ENCODE results near the gene SLITRK1. TPM values are rescaled to one million over a fixed set of nuclear protein-coding genes. Genes with fewer than 3 reads are reported as not detected.
A peak's percentile ranks its signal among the peaks of the same experiment; 100 is the strongest.

Gene SLITRK1, protein sequence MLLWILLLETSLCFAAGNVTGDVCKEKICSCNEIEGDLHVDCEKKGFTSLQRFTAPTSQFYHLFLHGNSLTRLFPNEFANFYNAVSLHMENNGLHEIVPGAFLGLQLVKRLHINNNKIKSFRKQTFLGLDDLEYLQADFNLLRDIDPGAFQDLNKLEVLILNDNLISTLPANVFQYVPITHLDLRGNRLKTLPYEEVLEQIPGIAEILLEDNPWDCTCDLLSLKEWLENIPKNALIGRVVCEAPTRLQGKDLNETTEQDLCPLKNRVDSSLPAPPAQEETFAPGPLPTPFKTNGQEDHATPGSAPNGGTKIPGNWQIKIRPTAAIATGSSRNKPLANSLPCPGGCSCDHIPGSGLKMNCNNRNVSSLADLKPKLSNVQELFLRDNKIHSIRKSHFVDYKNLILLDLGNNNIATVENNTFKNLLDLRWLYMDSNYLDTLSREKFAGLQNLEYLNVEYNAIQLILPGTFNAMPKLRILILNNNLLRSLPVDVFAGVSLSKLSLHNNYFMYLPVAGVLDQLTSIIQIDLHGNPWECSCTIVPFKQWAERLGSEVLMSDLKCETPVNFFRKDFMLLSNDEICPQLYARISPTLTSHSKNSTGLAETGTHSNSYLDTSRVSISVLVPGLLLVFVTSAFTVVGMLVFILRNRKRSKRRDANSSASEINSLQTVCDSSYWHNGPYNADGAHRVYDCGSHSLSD
- total RNA-seq = 1.0 to 1.2 TPM (median 1.1 TPM) in 3 replicates

DNA sequence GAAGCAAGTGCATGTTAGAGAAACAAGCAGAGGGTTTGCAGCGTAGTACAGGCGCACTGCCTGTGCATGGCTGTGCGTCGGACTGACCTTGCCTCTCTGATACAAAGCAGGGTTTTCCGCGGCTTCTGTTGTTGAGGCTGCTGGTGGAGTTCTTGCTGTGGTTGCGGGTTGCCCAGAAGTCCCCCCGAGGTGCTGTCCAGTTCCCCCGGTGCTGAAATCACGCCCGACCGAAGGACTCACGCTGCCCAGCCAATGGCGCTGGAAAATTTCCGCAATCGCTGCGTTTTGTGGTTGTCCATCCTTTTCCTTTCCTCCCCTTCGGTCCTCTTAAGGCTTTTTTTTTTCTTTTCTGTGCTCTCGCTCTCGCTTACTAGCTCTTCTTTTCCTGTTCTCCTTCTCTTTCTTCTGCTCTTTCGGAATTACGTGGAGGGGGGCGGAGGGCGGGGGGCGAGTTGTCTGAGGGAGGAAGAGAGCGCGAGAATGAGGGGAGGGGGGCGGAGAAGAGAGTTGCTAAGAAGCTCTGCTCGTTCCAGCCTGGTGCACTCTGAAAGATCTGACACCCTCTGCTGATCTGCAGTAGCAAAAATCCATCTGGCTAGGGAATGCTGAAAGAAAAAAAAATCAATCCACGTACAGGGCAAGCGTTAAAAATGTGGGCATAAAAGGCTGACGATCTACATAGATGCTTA is at the start of gene SLITRK1:
Gene SLITRK1 (minus strand): TSS at position 558 of the 689 bp plus-strand sequence. CDS start 967 bp downstream, outside the sequence.
- Mint-ChIP-seq H3K27me3 (ENCODE audit: low read depth) (peaks cover 83% of the 10 kb centered on the region), H3K9me3 (no peaks in the 10 kb centered on the region), H3K4me3 (peak within 1 kb of the TSS; percentile 71), H3K27ac (no peak within 1 kb of the TSS), H3K36me3 (no peaks in the 10 kb centered on the region), H3K4me1 (peaks cover 42% of the 10 kb centered on the region)
- TF ChIP-seq, protein P1, sequence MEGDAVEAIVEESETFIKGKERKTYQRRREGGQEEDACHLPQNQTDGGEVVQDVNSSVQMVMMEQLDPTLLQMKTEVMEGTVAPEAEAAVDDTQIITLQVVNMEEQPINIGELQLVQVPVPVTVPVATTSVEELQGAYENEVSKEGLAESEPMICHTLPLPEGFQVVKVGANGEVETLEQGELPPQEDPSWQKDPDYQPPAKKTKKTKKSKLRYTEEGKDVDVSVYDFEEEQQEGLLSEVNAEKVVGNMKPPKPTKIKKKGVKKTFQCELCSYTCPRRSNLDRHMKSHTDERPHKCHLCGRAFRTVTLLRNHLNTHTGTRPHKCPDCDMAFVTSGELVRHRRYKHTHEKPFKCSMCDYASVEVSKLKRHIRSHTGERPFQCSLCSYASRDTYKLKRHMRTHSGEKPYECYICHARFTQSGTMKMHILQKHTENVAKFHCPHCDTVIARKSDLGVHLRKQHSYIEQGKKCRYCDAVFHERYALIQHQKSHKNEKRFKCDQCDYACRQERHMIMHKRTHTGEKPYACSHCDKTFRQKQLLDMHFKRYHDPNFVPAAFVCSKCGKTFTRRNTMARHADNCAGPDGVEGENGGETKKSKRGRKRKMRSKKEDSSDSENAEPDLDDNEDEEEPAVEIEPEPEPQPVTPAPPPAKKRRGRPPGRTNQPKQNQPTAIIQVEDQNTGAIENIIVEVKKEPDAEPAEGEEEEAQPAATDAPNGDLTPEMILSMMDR (IDR thresholded peaks at IDR 0.05; ENCODE audit: unreplicated experiment) = no peak
- peak; percentile 63 to 92 for DNase-seq (ENCODE audit: low spot score in 2 of 2, unreplicated experiment in 2 of 2)

DNA sequence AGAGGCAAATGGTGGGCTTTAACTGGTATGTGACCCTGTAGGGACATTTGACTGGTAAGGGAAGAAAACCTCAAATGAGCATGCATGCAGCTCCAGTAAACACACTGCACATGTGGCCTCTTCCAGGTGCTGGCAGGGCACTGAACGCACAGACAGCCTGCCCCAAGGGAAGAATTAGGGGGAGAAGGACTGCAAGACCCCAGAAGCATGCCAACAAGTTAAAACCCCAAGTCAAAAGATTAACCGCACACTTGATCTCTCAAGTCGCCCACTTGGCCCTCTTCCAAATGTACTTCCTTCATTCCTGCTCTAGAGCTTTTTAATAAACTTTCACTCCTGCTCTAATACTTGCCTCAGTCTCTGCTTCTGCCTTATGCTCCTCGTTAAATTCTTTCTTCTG is 46.9 kb upstream of the SLITRK1 start:
- DNase-seq (ENCODE audit: low spot score in 2 of 2, unreplicated experiment in 2 of 2) = no peak
- TF ChIP-seq, protein P1 (IDR thresholded peaks at IDR 0.05; ENCODE audit: unreplicated experiment) = no peak
- no peak overlapping the region for H3K27ac Mint-ChIP-seq
- peaks cover 7% of the 10 kb centered on the region for H3K9me3 Mint-ChIP-seq
- no peaks in the 10 kb centered on the region for H3K27me3 Mint-ChIP-seq (ENCODE audit: low read depth)
- H3K4me3 Mint-ChIP-seq = no peak overlapping the region
- no peaks in the 10 kb centered on the region for H3K36me3 Mint-ChIP-seq
- no peaks in the 10 kb centered on the region for H3K4me1 Mint-ChIP-seq

DNA sequence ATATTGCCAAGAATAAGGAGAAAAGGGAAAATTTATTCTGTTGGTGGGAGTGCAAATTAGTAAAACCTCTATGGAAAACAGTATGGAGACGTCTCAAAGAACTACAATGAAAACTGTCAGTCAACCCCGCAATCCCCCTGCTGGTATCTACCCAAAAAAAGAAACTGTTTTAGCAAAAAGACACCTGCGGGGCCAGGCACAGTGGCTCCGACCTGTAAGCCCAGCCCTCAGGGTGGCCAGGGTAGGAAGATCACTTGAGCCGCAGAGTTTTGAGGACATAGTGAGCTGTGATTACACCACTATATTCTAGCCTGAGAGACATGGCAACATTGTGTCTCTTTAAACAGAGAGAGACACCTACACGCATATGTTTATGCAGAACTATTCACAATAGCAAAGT is 37.5 kb upstream of the SLITRK1 start:
- Mint-ChIP-seq H3K4me1 (no peaks in the 10 kb centered on the region), H3K9me3 (no peaks in the 10 kb centered on the region), H3K36me3 (no peaks in the 10 kb centered on the region), H3K27me3 (ENCODE audit: low read depth) (no peaks in the 10 kb centered on the region), H3K27ac (no peak overlapping the region), H3K4me3 (no peak overlapping the region)
- no peak for DNase-seq (ENCODE audit: low spot score in 2 of 2, unreplicated experiment in 2 of 2)
- TF ChIP-seq, protein P1 (IDR thresholded peaks at IDR 0.05; ENCODE audit: unreplicated experiment) = no peak

DNA sequence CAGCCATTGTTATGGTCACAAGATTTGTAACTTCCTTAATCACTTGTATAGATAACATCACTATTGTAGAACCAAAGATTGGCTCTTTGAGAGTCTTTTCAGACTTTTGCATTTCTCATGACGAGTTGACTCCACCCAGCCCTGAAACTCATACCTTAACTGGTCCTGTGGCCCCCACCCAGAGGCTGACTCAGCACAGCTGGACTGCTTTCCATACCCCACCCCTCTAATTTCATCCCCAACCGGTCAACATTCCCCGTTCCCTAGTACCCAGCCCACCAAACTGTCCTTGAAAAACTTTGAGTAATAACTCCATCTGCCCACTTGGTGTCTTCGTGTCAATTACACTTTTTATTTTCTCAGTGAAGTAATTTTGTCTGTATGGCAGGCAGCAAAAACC is 32.1 kb upstream of the SLITRK1 start:
- Mint-ChIP-seq H3K27ac (no peak overlapping the region), H3K9me3 (peaks cover 16% of the 10 kb centered on the region)

More for the DNA sequence above, 32.1 kb upstream of the SLITRK1 start:
- H3K36me3 Mint-ChIP-seq = no peaks in the 10 kb centered on the region
- no peaks in the 10 kb centered on the region for H3K27me3 Mint-ChIP-seq (ENCODE audit: low read depth)
- H3K4me1 Mint-ChIP-seq = no peaks in the 10 kb centered on the region
- no peak overlapping the region for H3K4me3 Mint-ChIP-seq
- TF ChIP-seq, protein P1 (IDR thresholded peaks at IDR 0.05; ENCODE audit: unreplicated experiment) = no peak
- no peak for DNase-seq (ENCODE audit: low spot score in 2 of 2, unreplicated experiment in 2 of 2)
